BE2C (cell line): ENCODE measurements around the gene GSTO2.

Source experiments
- DNase-seq: peaks from one replicate; pipeline ENCODE4 v3.0.0-alpha.2; 2020
- H3K27me3 ChIP-seq: fragments of 250-450 bp; sonication (Bioruptor Pico); 2 replicates; pipeline ENCODE4 v1.5.1; 2020; ENCODE audit warnings: mild to moderate bottlenecking
- H3K36me3 ChIP-seq: fragments of 250-450 bp; sonication (Bioruptor Pico); 2 replicates; pipeline ENCODE4 v1.5.1; 2020; ENCODE audit warnings: mild to moderate bottlenecking
- H3K4me1 ChIP-seq: fragments of 250-450 bp; sonication (Bioruptor Pico); 2 replicates; pipeline ENCODE4 v1.5.1; 2020
- H3K4me3 ChIP-seq: 2 replicates; pipeline ENCODE4 v1.5.1; 2011; ENCODE audit warnings: low read depth, low read length
- H3K9me3 ChIP-seq: fragments of 250-450 bp; sonication (Bioruptor Pico); 2 replicates; pipeline ENCODE4 v1.5.1; 2020
- CTCF ChIP-seq: IDR thresholded peaks from 2 replicates; pipeline ENCODE4 v1.5.1; 2012; ENCODE audit warnings: mild to moderate bottlenecking, low read depth, low read length

The GSTO2 gene

GRCh38 chr10:104255311-104255981, 13.5 kb upstream of the GSTO2 start:
- Histone ChIP-seq H3K27me3 (no peaks in the 10 kb centered on the region), H3K9me3 (no peaks in the 10 kb centered on the region), H3K36me3 (peaks cover 27% of the 10 kb centered on the region), H3K4me1 (peaks cover 8% of the 10 kb centered on the region), H3K4me3 (peak overlapping the region; percentile 82)
- TF ChIP-seq CTCF, result no peak
- DNase-seq, result no peak

DNA sequence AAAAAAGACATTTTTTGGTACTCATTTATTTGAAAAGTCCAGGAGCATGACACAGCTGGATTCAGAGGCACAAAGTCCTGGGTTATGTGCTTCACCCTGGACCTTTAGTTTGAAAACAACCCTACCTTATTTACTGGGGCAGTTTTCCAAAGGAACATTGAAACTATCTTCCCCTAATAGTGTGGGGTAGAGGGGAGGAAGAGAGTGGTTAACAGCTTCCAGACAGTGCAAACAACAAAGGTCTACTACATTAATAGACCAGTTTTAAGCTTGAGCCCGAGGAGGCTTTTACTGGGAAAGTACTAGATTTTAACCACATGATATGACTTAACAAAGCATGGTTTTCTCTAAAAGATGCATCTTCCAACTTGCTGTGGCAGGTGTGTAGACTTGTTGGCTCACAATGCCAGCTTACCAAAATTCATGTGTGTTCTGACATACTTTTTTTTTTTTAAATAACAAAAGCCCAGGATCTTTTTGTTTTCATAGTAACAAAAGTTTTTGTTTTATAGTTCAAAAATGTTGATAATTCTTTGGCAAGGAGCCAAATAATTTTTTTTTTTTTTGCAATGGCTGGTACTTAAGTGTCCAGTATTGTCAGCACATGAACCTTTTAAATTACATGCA, 12.5 kb upstream of the GSTO2 start:
- no peak for DNase-seq
- no peaks in the 10 kb centered on the region for H3K27me3 ChIP-seq
- H3K9me3 ChIP-seq, result no peaks in the 10 kb centered on the region
- peak overlapping the region; percentile 82 for H3K4me3 ChIP-seq
- no peak for TF ChIP-seq CTCF
- peaks cover 32% of the 10 kb centered on the region for H3K36me3 ChIP-seq
- H3K4me1 ChIP-seq, result peaks cover 8% of the 10 kb centered on the region

GRCh38 chr10:104257235-104257634, 11.7 kb upstream of the GSTO2 start:
- DNase-seq, result no peak
- H3K27me3 ChIP-seq, result no peaks in the 10 kb centered on the region
- TF ChIP-seq CTCF, result no peak
- no peak overlapping the region for H3K4me3 ChIP-seq
- peaks cover 8% of the 10 kb centered on the region for H3K4me1 ChIP-seq
- H3K9me3 ChIP-seq, result no peaks in the 10 kb centered on the region
- peaks cover 33% of the 10 kb centered on the region for H3K36me3 ChIP-seq

- H3K36me3 ChIP-seq, result peaks cover 42% of the 10 kb centered on the region
- H3K4me1 ChIP-seq, result peaks cover 8% of the 10 kb centered on the region
- H3K27me3 ChIP-seq, result no peaks in the 10 kb centered on the region
- no peak overlapping the region for H3K4me3 ChIP-seq
- TF ChIP-seq CTCF, result no peak
- no peaks in the 10 kb centered on the region for H3K9me3 ChIP-seq
- no peak for DNase-seq
These were observed 10.8 kb upstream of the GSTO2 start for GRCh38 chr10:104258209-104258608.

DNA sequence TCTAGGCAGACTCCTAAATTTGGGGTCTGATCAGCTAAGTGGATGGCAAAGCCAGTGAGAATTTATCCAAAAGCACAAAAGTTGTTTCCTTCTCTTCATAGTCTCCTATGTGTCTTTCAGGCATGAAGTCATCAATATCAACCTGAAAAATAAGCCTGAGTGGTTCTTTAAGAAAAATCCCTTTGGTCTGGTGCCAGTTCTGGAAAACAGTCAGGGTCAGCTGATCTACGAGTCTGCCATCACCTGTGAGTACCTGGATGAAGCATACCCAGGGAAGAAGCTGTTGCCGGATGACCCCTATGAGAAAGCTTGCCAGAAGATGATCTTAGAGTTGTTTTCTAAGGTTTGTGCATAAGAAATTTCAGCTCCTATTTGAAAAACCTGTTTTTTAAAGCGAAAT, 9.5 kb upstream of the GSTO2 start:
- Histone ChIP-seq H3K4me3 (no peak overlapping the region), H3K27me3 (no peaks in the 10 kb centered on the region), H3K36me3 (peaks cover 48% of the 10 kb centered on the region), H3K9me3 (no peaks in the 10 kb centered on the region), H3K4me1 (no peaks in the 10 kb centered on the region; the same call in 1 of the 2 replicates)
- no peak for DNase-seq
- TF ChIP-seq CTCF, result no peak
